ENCODE measurements around the gene HBD. TPM values are rescaled to one million over a fixed set of nuclear protein-coding genes. Genes with fewer than 3 reads are reported as not detected.

Gene HBD
- total and polyA plus RNA-seq, 2 experiments from 2014 or later: not detected

DNA sequence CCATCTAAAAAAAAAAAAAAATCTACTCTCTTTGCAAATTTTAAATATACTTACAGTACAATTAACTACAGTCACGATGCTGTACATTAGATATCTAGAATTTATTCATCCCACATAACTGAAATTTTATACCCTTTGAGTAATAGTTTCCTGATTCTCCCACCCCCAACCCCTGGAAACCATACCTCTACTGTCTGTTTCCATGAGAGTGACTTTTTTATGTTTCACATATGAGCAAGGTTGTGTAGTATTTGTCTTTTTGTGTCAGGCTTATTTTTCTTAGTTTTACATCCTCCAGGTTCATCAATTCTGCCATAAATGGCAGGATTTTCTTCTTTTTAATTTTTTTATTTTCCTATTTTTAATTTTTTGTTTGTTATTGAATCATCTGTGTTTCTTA is 10.6 kb downstream of the HBD start:
- no peak overlapping the region for H3K4me2 ChIP-seq (ENCODE audit: unreplicated experiment)
- TF ChIP-seq EZH2 (IDR thresholded peaks at IDR 0.05; ENCODE audit: insufficient read depth, poor library complexity, severe bottlenecking): no peak
- TF ChIP-seq EZH2phosphoT487 (IDR thresholded peaks at IDR 0.05; ENCODE audit: insufficient read depth, low read depth): no peak
- 6 to 9% methylated on average over 1 of the region's 1 CpG for WGBS, 2 experiments (ENCODE audit: low coverage in 1 of 2, low lambda C conversion rate in 2 of 2, missing lambda C conversion rate in 2 of 2)

DNA sequence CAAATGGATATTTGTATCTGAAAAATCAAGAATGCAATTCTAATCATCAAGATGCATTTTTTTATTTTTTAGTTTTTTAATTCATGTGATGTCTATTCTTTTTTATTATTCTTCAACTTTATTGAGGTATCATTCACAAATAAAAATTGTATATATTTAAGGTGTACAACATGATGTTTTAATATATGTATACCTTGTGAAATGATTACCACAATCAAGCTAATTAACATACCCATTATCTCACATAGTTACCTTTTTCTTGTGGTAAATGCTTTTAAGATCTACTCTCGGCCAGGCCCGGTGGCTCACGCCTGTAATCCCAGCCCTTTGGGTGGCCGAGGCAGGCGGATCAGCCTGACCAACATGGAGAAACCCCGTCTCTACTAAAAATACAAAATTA is 11.1 kb downstream of the HBD start:
- H3K4me1 ChIP-seq (ENCODE audit: insufficient read depth): no peaks in the 10 kb centered on the region
- WGBS, 2 experiments (ENCODE audit: low coverage in 1 of 2, low lambda C conversion rate in 2 of 2, missing lambda C conversion rate in 2 of 2): 68 to 84% methylated on average over 6 of the region's 6 CpGs
- no peak for DNase-seq
- no peaks in the 10 kb centered on the region for H3K36me3 ChIP-seq (ENCODE audit: low read depth)
- no peak overlapping the region for H3K4me2 ChIP-seq (ENCODE audit: unreplicated experiment)
- H3K9me3 ChIP-seq (ENCODE audit: low read depth): no peaks in the 10 kb centered on the region
- no peak for TF ChIP-seq EZH2 (IDR thresholded peaks at IDR 0.05; ENCODE audit: insufficient read depth, poor library complexity, severe bottlenecking)
- TF ChIP-seq EZH2phosphoT487 (IDR thresholded peaks at IDR 0.05; ENCODE audit: insufficient read depth, low read depth): no peak
- H3K9ac ChIP-seq: no peak overlapping the region
- no peaks in the 10 kb centered on the region for H3K27me3 ChIP-seq (replicated peaks; ENCODE audit: insufficient read depth)
- H2AFZ ChIP-seq: peak overlapping the region; percentile 59; the same call in 1 of the 2 replicates
- no peak overlapping the region for H3K27ac ChIP-seq
- H4K20me1 ChIP-seq (ENCODE audit: insufficient read depth): no peaks in the 10 kb centered on the region
- no peaks in the 10 kb centered on the region for H3K79me2 ChIP-seq (ENCODE audit: insufficient read depth)
- no peaks in the 10 kb centered on the region for H3F3A ChIP-seq (ENCODE audit: insufficient read depth)
- H3K9me2 ChIP-seq (ENCODE audit: insufficient read depth): no peaks in the 10 kb centered on the region
- in situ Hi-C loops (cut with MboI): no loop called here
- H3K4me3 ChIP-seq: no peak overlapping the region

More for the DNA sequence above, 10.6 kb downstream of the HBD start:
- H3K36me3 ChIP-seq (ENCODE audit: low read depth): no peaks in the 10 kb centered on the region
- no peak for DNase-seq
- in situ Hi-C loops (cut with MboI): no loop called here
- no peak overlapping the region for H3K9ac ChIP-seq
- H3K27me3 ChIP-seq (replicated peaks; ENCODE audit: insufficient read depth): no peaks in the 10 kb centered on the region
- H3K79me2 ChIP-seq (ENCODE audit: insufficient read depth): no peaks in the 10 kb centered on the region
- H3F3A ChIP-seq (ENCODE audit: insufficient read depth): no peaks in the 10 kb centered on the region
- no peaks in the 10 kb centered on the region for H4K20me1 ChIP-seq (ENCODE audit: insufficient read depth)
- no peak overlapping the region for H3K27ac ChIP-seq
- H3K9me3 ChIP-seq (ENCODE audit: low read depth): no peaks in the 10 kb centered on the region
- H3K4me1 ChIP-seq (ENCODE audit: insufficient read depth): no peaks in the 10 kb centered on the region
- no peak overlapping the region for H3K4me3 ChIP-seq
- no peaks in the 10 kb centered on the region for H3K9me2 ChIP-seq (ENCODE audit: insufficient read depth)
- H2AFZ ChIP-seq: peak overlapping the region; percentile 59; the same call in 1 of the 2 replicates

DNA sequence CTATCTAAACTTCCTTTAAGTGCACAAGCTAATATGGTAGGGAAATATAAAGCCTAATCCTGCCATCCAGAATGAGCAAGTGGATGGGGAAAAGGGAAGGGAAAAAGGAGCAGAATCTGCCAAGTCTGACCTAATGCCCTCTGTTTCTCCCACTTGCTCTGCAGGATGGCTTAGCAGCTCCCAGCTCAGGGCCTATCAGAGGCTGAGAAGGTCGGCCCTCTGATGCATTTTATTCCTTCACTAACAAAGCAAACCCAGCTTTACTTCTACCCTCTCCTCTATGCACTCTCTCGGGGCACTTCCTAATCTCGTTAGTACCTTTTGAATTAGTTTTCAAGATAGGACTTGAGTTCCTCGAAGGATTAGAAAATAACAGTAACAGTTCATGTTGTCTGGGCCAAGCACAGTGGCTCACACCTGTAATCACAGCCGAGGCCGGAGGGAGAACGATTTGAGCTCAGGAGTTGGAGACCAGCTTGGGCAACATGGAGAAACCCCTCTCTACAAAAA is 23.9 kb downstream of the HBD start:
- Histone ChIP-seq H2AFZ (no peak overlapping the region), H3K9ac (no peak overlapping the region), H3K27ac (no peak overlapping the region), H3K27me3 (replicated peaks; ENCODE audit: insufficient read depth) (no peaks in the 10 kb centered on the region), H3K4me2 (ENCODE audit: unreplicated experiment) (no peak overlapping the region), H4K20me1 (ENCODE audit: insufficient read depth) (no peaks in the 10 kb centered on the region), H3K36me3 (ENCODE audit: low read depth) (no peaks in the 10 kb centered on the region), H3K4me1 (ENCODE audit: insufficient read depth) (no peaks in the 10 kb centered on the region), H3K9me2 (ENCODE audit: insufficient read depth) (no peaks in the 10 kb centered on the region; the same call in 1 of the 2 replicates), H3F3A (ENCODE audit: insufficient read depth) (no peaks in the 10 kb centered on the region), H3K4me3 (no peak overlapping the region), H3K9me3 (ENCODE audit: low read depth) (no peaks in the 10 kb centered on the region), H3K79me2 (ENCODE audit: insufficient read depth) (no peaks in the 10 kb centered on the region)
- WGBS, 2 experiments (ENCODE audit: low coverage in 1 of 2, low lambda C conversion rate in 2 of 2, missing lambda C conversion rate in 2 of 2): 63% methylated on average over 7 of the region's 7 CpGs
- TF ChIP-seq EZH2phosphoT487 (IDR thresholded peaks at IDR 0.05; ENCODE audit: insufficient read depth, low read depth) (no peak), EZH2 (IDR thresholded peaks at IDR 0.05; ENCODE audit: insufficient read depth, poor library complexity, severe bottlenecking) (no peak)
- DNase-seq: no peak
- in situ Hi-C loops (cut with MboI): no loop called here

DNA sequence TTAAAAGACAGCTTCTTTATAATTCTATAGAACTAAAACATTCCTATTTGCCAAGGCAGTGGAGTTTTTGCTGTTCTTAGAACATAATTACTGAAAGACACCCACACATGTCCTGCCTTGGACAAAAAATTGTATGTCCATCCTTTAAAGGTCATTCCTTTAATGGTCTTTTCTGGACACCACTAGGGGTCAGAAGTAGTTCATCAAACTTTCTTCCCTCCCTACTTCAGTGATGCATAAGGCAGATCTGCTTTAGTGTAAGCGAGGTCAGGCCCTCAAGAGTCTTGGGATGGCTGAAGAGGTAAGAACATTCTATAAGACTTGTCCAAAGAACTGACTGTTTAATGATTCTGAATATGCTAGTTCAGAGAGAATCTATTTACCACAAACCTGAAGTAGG is 29.5 kb downstream of the HBD start:
- 3 to 9% methylated on average over 1 of the region's 1 CpG for WGBS, 2 experiments (ENCODE audit: low coverage in 1 of 2, low lambda C conversion rate in 2 of 2, missing lambda C conversion rate in 2 of 2)
- Histone ChIP-seq H2AFZ (peak overlapping the region; percentile 19; the same call in 1 of the 2 replicates), H3K4me3 (no peak overlapping the region), H3K9me3 (ENCODE audit: low read depth) (no peaks in the 10 kb centered on the region), H3K9me2 (ENCODE audit: insufficient read depth) (no peaks in the 10 kb centered on the region; the same call in 1 of the 2 replicates), H3F3A (ENCODE audit: insufficient read depth) (no peaks in the 10 kb centered on the region), H3K4me1 (ENCODE audit: insufficient read depth) (peaks cover 14% of the 10 kb centered on the region), H3K4me2 (ENCODE audit: unreplicated experiment) (no peak overlapping the region), H3K9ac (no peak overlapping the region), H4K20me1 (ENCODE audit: insufficient read depth) (no peaks in the 10 kb centered on the region), H3K79me2 (ENCODE audit: insufficient read depth) (no peaks in the 10 kb centered on the region), H3K27me3 (replicated peaks; ENCODE audit: insufficient read depth) (no peaks in the 10 kb centered on the region), H3K36me3 (ENCODE audit: low read depth) (no peaks in the 10 kb centered on the region), H3K27ac (no peak overlapping the region)
- TF ChIP-seq EZH2phosphoT487 (IDR thresholded peaks at IDR 0.05; ENCODE audit: insufficient read depth, low read depth): no peak
- TF ChIP-seq EZH2 (IDR thresholded peaks at IDR 0.05; ENCODE audit: insufficient read depth, poor library complexity, severe bottlenecking): no peak
- peak; percentile 80 for DNase-seq
- in situ Hi-C loops (cut with MboI): loop anchor here (5.0 kb wide), 1 partner anchor 168 kb away; no protein-coding TSS in a partner anchor
